NK-92 (cell line): Measurements from ENCODE around the gene ARFGAP3.

Experiments used
- DNase-seq: peaks from one replicate; lab custom pipeline; 2025; ENCODE audit not compliant: unreplicated experiment; lab: John Stamatoyannopoulos, UW

Gene ARFGAP3

GRCh38 chr22:42825796-42826195 is 31.3 kb downstream of the ARFGAP3 start:
- DNase-seq = no peak

GRCh38 chr22:42821386-42821785 is 35.7 kb downstream of the ARFGAP3 start:
- no peak for DNase-seq

- DNase-seq = no peak
Observed at GRCh38 chr22:42820045-42820763, 36.9 kb downstream of the ARFGAP3 start.

- DNase-seq = no peak
Observed at GRCh38 chr22:42819412-42820044, 37.5 kb downstream of the ARFGAP3 start.

- DNase-seq = no peak
Observed at GRCh38 chr22:42817556-42817955, 39.5 kb downstream of the ARFGAP3 start.

GRCh38 chr22:42816336-42816735 is 40.7 kb downstream of the ARFGAP3 start:
- no peak for DNase-seq

GRCh38 chr22:42814616-42815015 is 42.5 kb downstream of the ARFGAP3 start:
- no peak for DNase-seq

GRCh38 chr22:42814215-42814614 is 42.9 kb downstream of the ARFGAP3 start:
- no peak for DNase-seq

- DNase-seq = no peak
Observed at GRCh38 chr22:42813501-42813900, 43.6 kb downstream of the ARFGAP3 start.

GRCh38 chr22:42811459-42811858 is 45.6 kb downstream of the ARFGAP3 start:
- no peak for DNase-seq

- no peak for DNase-seq
Observed at GRCh38 chr22:42808521-42808920, 48.6 kb downstream of the ARFGAP3 start.

GRCh38 chr22:42807185-42807584 is 49.9 kb downstream of the ARFGAP3 start:
- no peak for DNase-seq

- no peak for DNase-seq
Observed at GRCh38 chr22:42805998-42806830, 50.9 kb downstream of the ARFGAP3 start.

- DNase-seq = no peak
Observed at GRCh38 chr22:42805016-42805997, 51.8 kb downstream of the ARFGAP3 start.

- DNase-seq = no peak
Observed at GRCh38 chr22:42803389-42803788, 53.7 kb downstream of the ARFGAP3 start.

GRCh38 chr22:42801252-42802080 is 55.6 kb downstream of the ARFGAP3 start:
- no peak for DNase-seq

GRCh38 chr22:42800451-42801251 is 56.4 kb downstream of the ARFGAP3 start:
- DNase-seq = no peak

- no peak for DNase-seq
Observed at GRCh38 chr22:42799461-42800405, 57.3 kb downstream of the ARFGAP3 start.
